ENCODE data around the gene TBC1D9.

- TF ChIP-seq, protein P1, sequence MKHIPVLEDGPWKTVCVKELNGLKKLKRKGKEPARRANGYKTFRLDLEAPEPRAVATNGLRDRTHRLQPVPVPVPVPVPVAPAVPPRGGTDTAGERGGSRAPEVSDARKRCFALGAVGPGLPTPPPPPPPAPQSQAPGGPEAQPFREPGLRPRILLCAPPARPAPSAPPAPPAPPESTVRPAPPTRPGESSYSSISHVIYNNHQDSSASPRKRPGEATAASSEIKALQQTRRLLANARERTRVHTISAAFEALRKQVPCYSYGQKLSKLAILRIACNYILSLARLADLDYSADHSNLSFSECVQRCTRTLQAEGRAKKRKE (CRISPR knock-in tag; IDR thresholded peaks at IDR 0.05; ENCODE audit: low read depth) = no peak
- TF ChIP-seq, protein P2, sequence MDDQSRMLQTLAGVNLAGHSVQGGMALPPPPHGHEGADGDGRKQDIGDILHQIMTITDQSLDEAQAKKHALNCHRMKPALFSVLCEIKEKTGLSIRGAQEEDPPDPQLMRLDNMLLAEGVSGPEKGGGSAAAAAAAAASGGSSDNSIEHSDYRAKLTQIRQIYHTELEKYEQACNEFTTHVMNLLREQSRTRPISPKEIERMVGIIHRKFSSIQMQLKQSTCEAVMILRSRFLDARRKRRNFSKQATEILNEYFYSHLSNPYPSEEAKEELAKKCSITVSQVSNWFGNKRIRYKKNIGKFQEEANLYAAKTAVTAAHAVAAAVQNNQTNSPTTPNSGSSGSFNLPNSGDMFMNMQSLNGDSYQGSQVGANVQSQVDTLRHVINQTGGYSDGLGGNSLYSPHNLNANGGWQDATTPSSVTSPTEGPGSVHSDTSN (IDR thresholded peaks at IDR 0.05) = no peak
- TF ChIP-seq CTCF (IDR thresholded peaks at IDR 0.05) = no peak
- TF ChIP-seq ZSCAN20 (CRISPR knock-in tag; IDR thresholded peaks at IDR 0.05) = no peak
- TF ChIP-seq MAFK (IDR thresholded peaks at IDR 0.05; ENCODE audit: partially characterized antibody) = no peak
- no peak for TF ChIP-seq HMGXB4 (CRISPR knock-in tag; IDR thresholded peaks at IDR 0.05; ENCODE audit: borderline replicate concordance)
- TF ChIP-seq EP300 (IDR thresholded peaks at IDR 0.05) = no peak
- TF ChIP-seq MYC (IDR thresholded peaks at IDR 0.05; ENCODE audit: borderline replicate concordance, low read length) = no peak
- no peak for TF ChIP-seq GATA3 (IDR thresholded peaks at IDR 0.05; ENCODE audit: borderline replicate concordance)
- TF ChIP-seq CBX2 (IDR thresholded peaks at IDR 0.05; ENCODE audit: borderline replicate concordance, low read depth) = no peak
- TF ChIP-seq JUNB (IDR thresholded peaks at IDR 0.05) = no peak
Measured at GRCh38 chr4:140579278-140579677, 176.9 kb downstream of the TBC1D9 start.
